H1 (cell line): ENCODE data around the gene SLC35D2. TPM values are rescaled to one million over a fixed set of nuclear protein-coding genes. Genes with fewer than 3 reads are reported as not detected.

Experiments used
- CBX8 ChIP-seq: fragments of 300-800, 300-1000 bp; sonication (generic); IDR thresholded peaks from 2 replicates; pipeline ENCODE4 v1.7.1; 2016; ENCODE audit warnings: low read depth, low read length, borderline replicate concordance
- GTF2F1 ChIP-seq: IDR thresholded peaks from 2 replicates; pipeline ENCODE4 v1.6.1; 2012; ENCODE audit warnings: low read depth, low read length, improper control_type of control experiment, borderline replicate concordance
- KDM1A ChIP-seq: fragments of 200-600, 300-600 bp; sonication (generic); IDR thresholded peaks from 2 replicates; pipeline ENCODE4 v1.7.1; 2016; ENCODE audit warnings: mild to moderate bottlenecking, low read length, borderline replicate concordance
- POLR2AphosphoS5 ChIP-seq: IDR thresholded peaks from 2 replicates; pipeline ENCODE4 v1.6.1; 2011; ENCODE audit warnings: low read depth, low read length
- RXRA ChIP-seq: IDR thresholded peaks from 2 replicates; pipeline ENCODE4 v1.6.1; 2011; ENCODE audit warnings: low read depth, mild to moderate bottlenecking, low read length, moderate library complexity; ENCODE audit not compliant: insufficient read depth
- SAP30 ChIP-seq: fragments of 300-600 bp; sonication (generic); IDR thresholded peaks from 2 replicates; pipeline ENCODE4 v1.7.1; 2012; ENCODE audit warnings: low read length, moderate library complexity, mild to moderate bottlenecking, inconsistent platforms; ENCODE audit not compliant: insufficient read depth, insufficient replicate concordance
- SUZ12 ChIP-seq: fragments of 200-600 bp; sonication (generic); IDR thresholded peaks from 2 replicates; pipeline ENCODE4 v1.6.1; 2012; ENCODE audit warnings: mild to moderate bottlenecking, inconsistent platforms, low read length, moderate library complexity, mixed read lengths
- polyA plus RNA-seq, 7 experiments: library from polyadenylated mRNA; depleted of rRNA in 3 of 7; stranded (reverse) in 5 of 7; unstranded in 2 of 7; fragments of >200 nt in 5 of 7; fragments of 200-250 nt in 2 of 7; gene quantifications; 1 replicate in 5 of 7; 2 replicates in 1 of 7; 4 replicates in 1 of 7; pipeline versions ENCODE4 v1.2.1 to v1.2.3, GENCODE V29; 2011 to 2013; ENCODE audit warnings: missing spikeins in 2 of 7, mixed read lengths in 2 of 7
- total RNA-seq: library from RNA; stranded (reverse); fragmentation: NEBNext Ultra II Directional; extraction: Animal tissue kit (Norgen Biotek cat#: 25700); gene quantifications from 2 replicates; pipeline ENCODE4 v1.2.1, GENCODE V29; 2021
- TF ChIP-seq, protein P1 (sequence below): fragments of 300-600 bp; sonication (generic); IDR thresholded peaks from 2 replicates; pipeline ENCODE4 v1.7.1; 2012; ENCODE audit warnings: low read length, moderate library complexity, mild to moderate bottlenecking, inconsistent platforms; ENCODE audit not compliant: insufficient replicate concordance
- TF ChIP-seq, protein P2 (sequence below): IDR thresholded peaks from 2 replicates; pipeline ENCODE4 v1.6.1; 2012; ENCODE audit warnings: inconsistent platforms

Gene SLC35D2
- total and polyA plus RNA-seq, 2 of the 8 experiments (the other 6 are each of a cell fraction or from before 2014, with no cell fraction given): 9.6 to 11.5 TPM

DNA sequence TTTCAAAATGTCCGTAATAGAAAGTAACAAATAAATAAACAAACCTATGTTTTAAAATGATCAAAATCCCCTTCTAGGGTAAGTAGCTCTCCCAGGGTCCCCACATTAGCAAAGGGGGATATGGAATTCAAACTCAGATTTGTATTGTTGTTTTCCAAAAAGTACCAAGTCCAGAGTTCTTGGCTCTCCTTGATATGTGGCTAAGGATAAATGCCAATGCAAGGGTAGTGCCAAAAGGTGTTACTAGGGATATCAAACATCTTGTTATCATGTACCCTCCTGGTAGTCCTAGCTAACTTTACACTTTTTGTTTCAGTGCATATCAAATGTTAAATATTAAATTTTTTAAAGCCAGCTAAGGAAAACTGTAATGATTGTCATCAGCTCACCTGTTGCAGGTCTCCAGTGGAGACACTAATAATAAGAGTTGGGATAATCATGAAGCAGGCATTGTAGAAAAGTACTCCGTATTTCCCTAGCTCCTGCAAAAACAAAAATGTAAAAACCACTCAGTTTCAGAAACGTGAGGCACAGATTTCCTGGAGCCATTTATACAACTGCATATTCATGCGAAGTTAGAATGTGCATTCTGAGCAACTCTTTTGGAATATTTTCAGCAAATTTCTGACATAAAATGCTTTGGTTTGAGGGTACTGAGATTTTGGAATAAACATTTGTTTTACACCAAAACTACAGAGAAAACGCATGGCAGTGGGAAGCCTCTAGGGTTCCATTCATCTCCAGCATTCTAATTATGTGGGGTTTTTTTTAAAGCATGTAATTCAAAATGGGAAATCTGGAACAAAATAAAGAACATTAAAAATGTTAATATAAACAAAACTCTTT lies 39.8 kb downstream of the SLC35D2 start (continued):
- TF ChIP-seq, protein P1, sequence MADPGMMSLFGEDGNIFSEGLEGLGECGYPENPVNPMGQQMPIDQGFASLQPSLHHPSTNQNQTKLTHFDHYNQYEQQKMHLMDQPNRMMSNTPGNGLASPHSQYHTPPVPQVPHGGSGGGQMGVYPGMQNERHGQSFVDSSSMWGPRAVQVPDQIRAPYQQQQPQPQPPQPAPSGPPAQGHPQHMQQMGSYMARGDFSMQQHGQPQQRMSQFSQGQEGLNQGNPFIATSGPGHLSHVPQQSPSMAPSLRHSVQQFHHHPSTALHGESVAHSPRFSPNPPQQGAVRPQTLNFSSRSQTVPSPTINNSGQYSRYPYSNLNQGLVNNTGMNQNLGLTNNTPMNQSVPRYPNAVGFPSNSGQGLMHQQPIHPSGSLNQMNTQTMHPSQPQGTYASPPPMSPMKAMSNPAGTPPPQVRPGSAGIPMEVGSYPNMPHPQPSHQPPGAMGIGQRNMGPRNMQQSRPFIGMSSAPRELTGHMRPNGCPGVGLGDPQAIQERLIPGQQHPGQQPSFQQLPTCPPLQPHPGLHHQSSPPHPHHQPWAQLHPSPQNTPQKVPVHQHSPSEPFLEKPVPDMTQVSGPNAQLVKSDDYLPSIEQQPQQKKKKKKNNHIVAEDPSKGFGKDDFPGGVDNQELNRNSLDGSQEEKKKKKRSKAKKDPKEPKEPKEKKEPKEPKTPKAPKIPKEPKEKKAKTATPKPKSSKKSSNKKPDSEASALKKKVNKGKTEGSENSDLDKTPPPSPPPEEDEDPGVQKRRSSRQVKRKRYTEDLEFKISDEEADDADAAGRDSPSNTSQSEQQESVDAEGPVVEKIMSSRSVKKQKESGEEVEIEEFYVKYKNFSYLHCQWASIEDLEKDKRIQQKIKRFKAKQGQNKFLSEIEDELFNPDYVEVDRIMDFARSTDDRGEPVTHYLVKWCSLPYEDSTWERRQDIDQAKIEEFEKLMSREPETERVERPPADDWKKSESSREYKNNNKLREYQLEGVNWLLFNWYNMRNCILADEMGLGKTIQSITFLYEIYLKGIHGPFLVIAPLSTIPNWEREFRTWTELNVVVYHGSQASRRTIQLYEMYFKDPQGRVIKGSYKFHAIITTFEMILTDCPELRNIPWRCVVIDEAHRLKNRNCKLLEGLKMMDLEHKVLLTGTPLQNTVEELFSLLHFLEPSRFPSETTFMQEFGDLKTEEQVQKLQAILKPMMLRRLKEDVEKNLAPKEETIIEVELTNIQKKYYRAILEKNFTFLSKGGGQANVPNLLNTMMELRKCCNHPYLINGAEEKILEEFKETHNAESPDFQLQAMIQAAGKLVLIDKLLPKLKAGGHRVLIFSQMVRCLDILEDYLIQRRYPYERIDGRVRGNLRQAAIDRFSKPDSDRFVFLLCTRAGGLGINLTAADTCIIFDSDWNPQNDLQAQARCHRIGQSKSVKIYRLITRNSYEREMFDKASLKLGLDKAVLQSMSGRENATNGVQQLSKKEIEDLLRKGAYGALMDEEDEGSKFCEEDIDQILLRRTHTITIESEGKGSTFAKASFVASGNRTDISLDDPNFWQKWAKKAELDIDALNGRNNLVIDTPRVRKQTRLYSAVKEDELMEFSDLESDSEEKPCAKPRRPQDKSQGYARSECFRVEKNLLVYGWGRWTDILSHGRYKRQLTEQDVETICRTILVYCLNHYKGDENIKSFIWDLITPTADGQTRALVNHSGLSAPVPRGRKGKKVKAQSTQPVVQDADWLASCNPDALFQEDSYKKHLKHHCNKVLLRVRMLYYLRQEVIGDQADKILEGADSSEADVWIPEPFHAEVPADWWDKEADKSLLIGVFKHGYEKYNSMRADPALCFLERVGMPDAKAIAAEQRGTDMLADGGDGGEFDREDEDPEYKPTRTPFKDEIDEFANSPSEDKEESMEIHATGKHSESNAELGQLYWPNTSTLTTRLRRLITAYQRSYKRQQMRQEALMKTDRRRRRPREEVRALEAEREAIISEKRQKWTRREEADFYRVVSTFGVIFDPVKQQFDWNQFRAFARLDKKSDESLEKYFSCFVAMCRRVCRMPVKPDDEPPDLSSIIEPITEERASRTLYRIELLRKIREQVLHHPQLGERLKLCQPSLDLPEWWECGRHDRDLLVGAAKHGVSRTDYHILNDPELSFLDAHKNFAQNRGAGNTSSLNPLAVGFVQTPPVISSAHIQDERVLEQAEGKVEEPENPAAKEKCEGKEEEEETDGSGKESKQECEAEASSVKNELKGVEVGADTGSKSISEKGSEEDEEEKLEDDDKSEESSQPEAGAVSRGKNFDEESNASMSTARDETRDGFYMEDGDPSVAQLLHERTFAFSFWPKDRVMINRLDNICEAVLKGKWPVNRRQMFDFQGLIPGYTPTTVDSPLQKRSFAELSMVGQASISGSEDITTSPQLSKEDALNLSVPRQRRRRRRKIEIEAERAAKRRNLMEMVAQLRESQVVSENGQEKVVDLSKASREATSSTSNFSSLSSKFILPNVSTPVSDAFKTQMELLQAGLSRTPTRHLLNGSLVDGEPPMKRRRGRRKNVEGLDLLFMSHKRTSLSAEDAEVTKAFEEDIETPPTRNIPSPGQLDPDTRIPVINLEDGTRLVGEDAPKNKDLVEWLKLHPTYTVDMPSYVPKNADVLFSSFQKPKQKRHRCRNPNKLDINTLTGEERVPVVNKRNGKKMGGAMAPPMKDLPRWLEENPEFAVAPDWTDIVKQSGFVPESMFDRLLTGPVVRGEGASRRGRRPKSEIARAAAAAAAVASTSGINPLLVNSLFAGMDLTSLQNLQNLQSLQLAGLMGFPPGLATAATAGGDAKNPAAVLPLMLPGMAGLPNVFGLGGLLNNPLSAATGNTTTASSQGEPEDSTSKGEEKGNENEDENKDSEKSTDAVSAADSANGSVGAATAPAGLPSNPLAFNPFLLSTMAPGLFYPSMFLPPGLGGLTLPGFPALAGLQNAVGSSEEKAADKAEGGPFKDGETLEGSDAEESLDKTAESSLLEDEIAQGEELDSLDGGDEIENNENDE: no peak
- TF ChIP-seq CBX8 (no peak), KDM1A (no peak), RXRA (no peak), SUZ12 (no peak), POLR2AphosphoS5 (no peak), GTF2F1 (no peak), SAP30 (no peak)
- TF ChIP-seq, protein P2, sequence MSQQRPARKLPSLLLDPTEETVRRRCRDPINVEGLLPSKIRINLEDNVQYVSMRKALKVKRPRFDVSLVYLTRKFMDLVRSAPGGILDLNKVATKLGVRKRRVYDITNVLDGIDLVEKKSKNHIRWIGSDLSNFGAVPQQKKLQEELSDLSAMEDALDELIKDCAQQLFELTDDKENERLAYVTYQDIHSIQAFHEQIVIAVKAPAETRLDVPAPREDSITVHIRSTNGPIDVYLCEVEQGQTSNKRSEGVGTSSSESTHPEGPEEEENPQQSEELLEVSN: no peak
